ENCODE measurements around the gene SOX18. TPM values are rescaled to one million over a fixed set of nuclear protein-coding genes. Genes with fewer than 3 reads are reported as not detected.
"Not testable (repeated sequence)": the region's sequence is repeated elsewhere in the genome, so short reads cannot be mapped to it uniquely, and the experiment has no call there.

The SOX18 gene
- total RNA-seq, result under 1 TPM; 0.25 TPM

GRCh38 chr20:64049060-64049877 lies at the start of gene SOX18:
SOX18 (minus strand) TSS chr20:64049639; CDS start chr20:64049516, 123 bp downstream.
- CTCF ChIA-PET, result interaction anchor here (1.1 to 1.8 kb wide), 2 partner anchors 11 to 71 kb away, joined by 4 to 6 read pairs; no protein-coding TSS in a partner anchor
- no peak within 1 kb of the TSS for H3K4me3 Mint-ChIP-seq
- H3K27ac Mint-ChIP-seq, result no peak within 1 kb of the TSS
- POLR2A ChIA-PET, result interaction anchor here (1.1 kb wide), 1 partner anchor 13 kb away, joined by 4 read pairs; the partner anchor contains the start of gene TCEA2
- peaks cover 13% of the 10 kb centered on the region for H3K4me1 Mint-ChIP-seq
- H3K9me3 Mint-ChIP-seq, result no peaks in the 10 kb centered on the region
- H3K36me3 Mint-ChIP-seq (ENCODE audit: low read depth), result no peaks in the 10 kb centered on the region
- DNase-seq, result peak; percentile 57
- peaks cover 55% of the 10 kb centered on the region for H3K27me3 Mint-ChIP-seq

- CTCF ChIA-PET, result no interaction called here
- Mint-ChIP-seq H3K9me3 (peaks cover 4% of the 10 kb centered on the region), H3K4me1 (peaks cover 8% of the 10 kb centered on the region), H3K27ac (no peak overlapping the region), H3K36me3 (ENCODE audit: low read depth) (no peaks in the 10 kb centered on the region), H3K27me3 (peaks cover 16% of the 10 kb centered on the region), H3K4me3 (no peak overlapping the region)
- POLR2A ChIA-PET, result interaction anchor here (1.5 kb wide), 1 partner anchor 11 kb away, joined by 3 read pairs; no protein-coding TSS in a partner anchor
- no peak for DNase-seq
Observed at GRCh38 chr20:64098471-64099013, 49.1 kb upstream of the SOX18 start.

- H3K9me3 Mint-ChIP-seq, result peaks cover 4% of the 10 kb centered on the region
- POLR2A ChIA-PET, result no interaction called here
- H3K4me1 Mint-ChIP-seq, result peaks cover 4% of the 10 kb centered on the region
Observed at GRCh38 chr20:64096535-64096934, 47.1 kb upstream of the SOX18 start.

GRCh38 chr20:64095927-64096326 lies 46.5 kb upstream of the SOX18 start:
- H3K36me3 Mint-ChIP-seq (ENCODE audit: low read depth), result no peaks in the 10 kb centered on the region
- H3K4me1 Mint-ChIP-seq, result peaks cover 2% of the 10 kb centered on the region
- no peak overlapping the region for H3K27ac Mint-ChIP-seq
- H3K27me3 Mint-ChIP-seq, result peaks cover 1% of the 10 kb centered on the region
- H3K9me3 Mint-ChIP-seq, result peaks cover 4% of the 10 kb centered on the region
- no peak for DNase-seq
- no peak overlapping the region for H3K4me3 Mint-ChIP-seq
- ChIA-PET POLR2A (no interaction called here), CTCF (no interaction called here)

More at GRCh38 chr20:64096535-64096934, 47.1 kb upstream of the SOX18 start:
- CTCF ChIA-PET, result no interaction called here
- DNase-seq, result no peak
- no peak overlapping the region for H3K4me3 Mint-ChIP-seq
- no peak overlapping the region for H3K27ac Mint-ChIP-seq
- H3K27me3 Mint-ChIP-seq, result peaks cover 7% of the 10 kb centered on the region
- H3K36me3 Mint-ChIP-seq (ENCODE audit: low read depth), result no peaks in the 10 kb centered on the region

- Mint-ChIP-seq H3K9me3 (peaks cover 4% of the 10 kb centered on the region), H3K27me3 (no peaks in the 10 kb centered on the region), H3K36me3 (ENCODE audit: low read depth) (no peaks in the 10 kb centered on the region), H3K4me1 (peaks cover 2% of the 10 kb centered on the region), H3K4me3 (no peak overlapping the region), H3K27ac (no peak overlapping the region)
- ChIA-PET POLR2A (no interaction called here), CTCF (no interaction called here)
- DNase-seq, result no peak
Observed at GRCh38 chr20:64095455-64095854, 46.0 kb upstream of the SOX18 start.

- CTCF ChIA-PET, result no interaction called here
- no peak overlapping the region for H3K27ac Mint-ChIP-seq
- H3K4me1 Mint-ChIP-seq, result peaks cover 2% of the 10 kb centered on the region
- POLR2A ChIA-PET, result no interaction called here
- no peak overlapping the region for H3K4me3 Mint-ChIP-seq
- H3K27me3 Mint-ChIP-seq, result no peaks in the 10 kb centered on the region
- H3K36me3 Mint-ChIP-seq (ENCODE audit: low read depth), result no peaks in the 10 kb centered on the region
- peaks cover 6% of the 10 kb centered on the region for H3K9me3 Mint-ChIP-seq
- DNase-seq, result no peak
Observed at GRCh38 chr20:64093013-64093503, 43.6 kb upstream of the SOX18 start.

GRCh38 chr20:64092258-64093012 lies 43.0 kb upstream of the SOX18 start:
- CTCF ChIA-PET, result interaction anchor here (0.9 kb wide), 1 partner anchor 10 kb away, joined by 3 read pairs; no protein-coding TSS in a partner anchor
- Mint-ChIP-seq H3K4me1 (peaks cover 2% of the 10 kb centered on the region), H3K27me3 (no peaks in the 10 kb centered on the region), H3K36me3 (ENCODE audit: low read depth) (peaks cover 2% of the 10 kb centered on the region), H3K4me3 (no peak overlapping the region), H3K9me3 (peaks cover 11% of the 10 kb centered on the region), H3K27ac (peak overlapping the region; percentile 16)
- POLR2A ChIA-PET, result no interaction called here
- DNase-seq, result no peak

- no peak overlapping the region for H3K4me3 Mint-ChIP-seq
- DNase-seq, result no peak
- peaks cover under 1% of the 10 kb centered on the region for H3K4me1 Mint-ChIP-seq
- CTCF ChIA-PET, result interaction anchor here (0.9 kb wide), 1 partner anchor 10 kb away, joined by 3 read pairs; no protein-coding TSS in a partner anchor
- peaks cover 2% of the 10 kb centered on the region for H3K36me3 Mint-ChIP-seq (ENCODE audit: low read depth)
- POLR2A ChIA-PET, result no interaction called here
- peaks cover 9% of the 10 kb centered on the region for H3K9me3 Mint-ChIP-seq
- no peak overlapping the region for H3K27ac Mint-ChIP-seq
- H3K27me3 Mint-ChIP-seq, result no peaks in the 10 kb centered on the region
Observed at GRCh38 chr20:64091770-64092169, 42.3 kb upstream of the SOX18 start.

GRCh38 chr20:64091340-64091739 lies 41.9 kb upstream of the SOX18 start:
- Mint-ChIP-seq H3K4me1 (no peaks in the 10 kb centered on the region), H3K36me3 (ENCODE audit: low read depth) (peaks cover 2% of the 10 kb centered on the region), H3K27ac (no peak overlapping the region), H3K27me3 (peaks cover under 1% of the 10 kb centered on the region), H3K9me3 (peaks cover 10% of the 10 kb centered on the region), H3K4me3 (no peak overlapping the region)
- CTCF ChIA-PET, result interaction anchor here (0.9 to 1.1 kb wide), 2 partner anchors 11 to 25 kb away, joined by 3 read pairs; no protein-coding TSS in a partner anchor
- POLR2A ChIA-PET, result no interaction called here
- DNase-seq, result no peak

- ChIA-PET CTCF (interaction anchor here (1.1 kb wide), 1 partner anchor 24 kb away, joined by 3 read pairs; no protein-coding TSS in a partner anchor), POLR2A (no interaction called here)
- H3K27me3 Mint-ChIP-seq, result peaks cover 11% of the 10 kb centered on the region
- no peak overlapping the region for H3K27ac Mint-ChIP-seq
- no peaks in the 10 kb centered on the region for H3K4me1 Mint-ChIP-seq
- H3K36me3 Mint-ChIP-seq (ENCODE audit: low read depth), result peaks cover 2% of the 10 kb centered on the region
- no peak for DNase-seq
- H3K4me3 Mint-ChIP-seq, result no peak overlapping the region
- peaks cover 10% of the 10 kb centered on the region for H3K9me3 Mint-ChIP-seq
Observed at GRCh38 chr20:64090165-64090564, 40.7 kb upstream of the SOX18 start.

- DNase-seq; POLR2A ChIA-PET; CTCF ChIA-PET; H3K36me3 Mint-ChIP-seq (ENCODE audit: low read depth); H3K4me1 Mint-ChIP-seq; H3K27ac Mint-ChIP-seq; H3K4me3 Mint-ChIP-seq; H3K9me3 Mint-ChIP-seq: not testable (repeated sequence)
- peaks cover 20% of the 10 kb centered on the region for H3K27me3 Mint-ChIP-seq
Observed at GRCh38 chr20:64088586-64088985, 39.1 kb upstream of the SOX18 start.

GRCh38 chr20:64087226-64087825 lies 37.9 kb upstream of the SOX18 start:
- H3K9me3 Mint-ChIP-seq; DNase-seq; H3K36me3 Mint-ChIP-seq (ENCODE audit: low read depth); H3K27ac Mint-ChIP-seq; POLR2A ChIA-PET; H3K4me3 Mint-ChIP-seq: not testable (repeated sequence)
- Mint-ChIP-seq H3K4me1 (peaks cover 12% of the 10 kb centered on the region), H3K27me3 (peaks cover 27% of the 10 kb centered on the region)
- CTCF ChIA-PET, result interaction anchor here (4.4 kb wide), 1 partner anchor 33 kb away, joined by 34 read pairs; no protein-coding TSS in a partner anchor
